HepG2 (cell line): ENCODE measurements around the gene ZC3H4. TPM values are rescaled to one million over a fixed set of nuclear protein-coding genes. Genes with fewer than 3 reads are reported as not detected.

Experiments used
- FOXM1 ChIP-seq: sonication (generic); formaldehyde crosslinking; IDR thresholded peaks from 2 replicates; pipeline ENCODE4 v1.5.0; 2020; ENCODE audit warnings: missing genetic modification reagents
- FOXP4 ChIP-seq: sonication (generic); formaldehyde crosslinking; IDR thresholded peaks from 2 replicates; pipeline ENCODE4 v1.4.0; 2020; ENCODE audit warnings: missing genetic modification reagents
- GABPA ChIP-seq, 2 experiments: IDR thresholded peaks; 2 replicates each; pipeline ENCODE4 v1.6.1; 2011 to 2016; ENCODE audit warnings: low read depth in 2 of 2, low read length in 1 of 2, missing biosample characterization in 1 of 2, missing genetic modification characterization in 1 of 2
- GATAD2A ChIP-seq: IDR thresholded peaks from 2 replicates; pipeline ENCODE4 v1.6.1; 2016
- HOXA7 ChIP-seq: sonication (generic); formaldehyde crosslinking; IDR thresholded peaks from 2 replicates; pipeline ENCODE4 v1.8.1; 2022; ENCODE audit warnings: mild to moderate bottlenecking, missing genetic modification reagents, moderate library complexity
- IKZF4 ChIP-seq: sonication (generic); formaldehyde crosslinking; IDR thresholded peaks from 2 replicates; pipeline ENCODE4 v1.5.1; 2020; ENCODE audit warnings: borderline replicate concordance, mild to moderate bottlenecking, low read depth, missing genetic modification reagents; ENCODE audit errors: not compliant biosample characterization
- IRF2 ChIP-seq: IDR thresholded peaks from 2 replicates; pipeline ENCODE4 v1.6.1; 2018; ENCODE audit warnings: missing genetic modification reagents, missing compliant biosample characterization
- MED1 ChIP-seq: sonication (generic); formaldehyde crosslinking; IDR thresholded peaks from 2 replicates; pipeline ENCODE4 v1.4.0; 2020; ENCODE audit warnings: missing genetic modification reagents
- NPAS2 ChIP-seq: sonication (generic); formaldehyde crosslinking; IDR thresholded peaks from 2 replicates; pipeline ENCODE4 v1.8.0; 2022; ENCODE audit warnings: mild to moderate bottlenecking, missing genetic modification reagents, borderline replicate concordance
- NR1H2 ChIP-seq: sonication (generic); formaldehyde crosslinking; IDR thresholded peaks from 2 replicates; pipeline ENCODE4 v1.8.1; 2022; ENCODE audit warnings: low read depth, missing genetic modification reagents, borderline replicate concordance
- NR3C1 ChIP-seq: sonication (generic); formaldehyde crosslinking; IDR thresholded peaks from 2 replicates; pipeline ENCODE4 v1.4.0; 2020; ENCODE audit warnings: missing genetic modification reagents
- PLRG1 ChIP-seq: fragments of 450-650 bp; conservative IDR thresholded peaks from 2 replicates; pipeline ENCODE4 v1.6.1; 2016
- POGZ ChIP-seq: sonication (generic); formaldehyde crosslinking; IDR thresholded peaks from 2 replicates; pipeline ENCODE4 v1.4.0; 2020; ENCODE audit warnings: mild to moderate bottlenecking, missing genetic modification reagents
- RAD21 ChIP-seq: fragments of 450-650 bp; formaldehyde crosslinking; IDR thresholded peaks from 2 replicates; pipeline ENCODE4 v1.5.0; 2020; ENCODE audit warnings: mild to moderate bottlenecking
- RFXAP ChIP-seq: sonication (generic); formaldehyde crosslinking; IDR thresholded peaks from 2 replicates; pipeline ENCODE4 v1.4.0; 2020; ENCODE audit warnings: missing genetic modification reagents, borderline replicate concordance
- SIX4 ChIP-seq: sonication (generic); formaldehyde crosslinking; IDR thresholded peaks from 2 replicates; pipeline ENCODE4 v1.4.0; 2020; ENCODE audit warnings: missing genetic modification reagents
- SNAI1 ChIP-seq: sonication (generic); formaldehyde crosslinking; IDR thresholded peaks from 2 replicates; pipeline ENCODE4 v1.5.0; 2020; ENCODE audit warnings: mild to moderate bottlenecking, missing genetic modification reagents, borderline replicate concordance
- SOX5 ChIP-seq: IDR thresholded peaks from 2 replicates; pipeline ENCODE4 v1.6.1; 2016; ENCODE audit warnings: borderline replicate concordance
- STAT5B ChIP-seq: sonication (generic); formaldehyde crosslinking; IDR thresholded peaks from 2 replicates; pipeline ENCODE4 v1.4.0; 2020; ENCODE audit warnings: missing genetic modification reagents
- TCF7L2 ChIP-seq: IDR thresholded peaks from 2 replicates; pipeline ENCODE4 v1.6.1; 2011; ENCODE audit warnings: mild to moderate bottlenecking, low read depth, low read length, moderate library complexity
- TEAD3 ChIP-seq: optimal IDR thresholded peaks from 2 replicates; pipeline ENCODE3; 2016; ENCODE audit warnings: borderline replicate concordance
- ZBTB34 ChIP-seq: sonication (generic); formaldehyde crosslinking; IDR thresholded peaks from 2 replicates; pipeline ENCODE4 v1.8.0; 2022; ENCODE audit warnings: mild to moderate bottlenecking, missing genetic modification reagents
- ZBTB38 ChIP-seq: sonication (generic); formaldehyde crosslinking; IDR thresholded peaks from 2 replicates; pipeline ENCODE4 v1.5.1; 2020; ENCODE audit warnings: mild to moderate bottlenecking, missing genetic modification reagents
- ZFP62 ChIP-seq: sonication (generic); formaldehyde crosslinking; IDR thresholded peaks from 2 replicates; pipeline ENCODE4 v1.4.0; 2020; ENCODE audit warnings: missing genetic modification reagents
- ZFP90 ChIP-seq: sonication (generic); formaldehyde crosslinking; IDR thresholded peaks from 2 replicates; pipeline ENCODE4 v1.8.0; 2022; ENCODE audit warnings: missing genetic modification reagents, mild to moderate bottlenecking, inconsistent platforms, borderline replicate concordance
- ZNF432 ChIP-seq: sonication (generic); formaldehyde crosslinking; IDR thresholded peaks from 2 replicates; pipeline ENCODE4 v1.5.0; 2020; ENCODE audit warnings: missing genetic modification reagents, mild to moderate bottlenecking, borderline replicate concordance
- ZNF441 ChIP-seq: sonication (generic); formaldehyde crosslinking; IDR thresholded peaks from 2 replicates; pipeline ENCODE4 v1.7.0; 2021; ENCODE audit warnings: missing genetic modification reagents, borderline replicate concordance
- ZNF510 ChIP-seq: sonication (generic); formaldehyde crosslinking; IDR thresholded peaks from 2 replicates; pipeline ENCODE4 v1.4.0; 2020; ENCODE audit warnings: low read depth, mild to moderate bottlenecking, missing genetic modification reagents
- ZNF703 ChIP-seq: sonication (generic); formaldehyde crosslinking; IDR thresholded peaks from 2 replicates; pipeline ENCODE4 v1.5.1; 2020; ENCODE audit warnings: missing genetic modification reagents, mild to moderate bottlenecking, moderate library complexity, borderline replicate concordance
- ZNF747 ChIP-seq: sonication (generic); formaldehyde crosslinking; IDR thresholded peaks from 2 replicates; pipeline ENCODE4 v1.8.1; 2023; ENCODE audit warnings: missing genetic modification reagents, mild to moderate bottlenecking, borderline replicate concordance
- polyA plus RNA-seq, 8 experiments: library from polyadenylated mRNA; depleted of rRNA in 3 of 8; stranded (reverse) in 7 of 8; unstranded in 1 of 8; fragments of >200 nt; fragmentation: Illumina TruSeq in 4 of 8; extraction: Trizol in 4 of 8; gene quantifications; 2 replicates each; pipeline versions ENCODE4 v1.2.1 to v1.2.3, GENCODE V29; 2011 to 2016; ENCODE audit warnings: low read depth in 4 of 8, missing spikeins in 1 of 8, mixed read lengths in 1 of 8; ENCODE audit not compliant: insufficient read depth in 1 of 8
- total RNA-seq, 5 experiments: library from RNA; depleted of rRNA; stranded (reverse); fragments of >200 nt; fragmentation: Illumina TruSeq; extraction: Trizol; gene quantifications; 2 replicates each; pipeline ENCODE4 v1.2.3, GENCODE V29; 2016; ENCODE audit warnings: low read depth in 1 of 5

ZC3H4 gene
- total and polyA plus RNA-seq, 2 of the 13 experiments (the other 11 are each of a cell fraction or from before 2014, with no cell fraction given): 1.8 to 10.7 TPM

- TF ChIP-seq ZNF441 (peak; percentile 83), STAT5B (no peak), ZNF432 (CRISPR knock-in tag) (no peak), ZNF747 (peak; percentile 74; the same call in 1 of the 2 replicates), HOXA7 (CRISPR knock-in tag) (no peak), SIX4 (CRISPR knock-in tag) (peak; percentile 93), ZFP90 (CRISPR knock-in tag) (no peak), ZNF703 (no peak; the same call in 1 of the 2 replicates), ZNF510 (CRISPR knock-in tag) (no peak), ZBTB38 (CRISPR knock-in tag) (peak; percentile 55; the same call in 1 of the 2 replicates), POGZ (CRISPR knock-in tag) (peak; percentile 47), ZBTB34 (peak; percentile 87; the same call in 1 of the 2 replicates), RFXAP (CRISPR knock-in tag) (no peak), TEAD3 (CRISPR knock-in tag) (peak; percentile 92), IRF2 (CRISPR knock-in tag) (peak; percentile 93), PLRG1 (no peak), NR3C1 (no peak), GATAD2A (CRISPR knock-in tag) (peak; percentile 95), SOX5 (CRISPR knock-in tag) (peak; percentile 90; the same call in 1 of the 2 replicates), SNAI1 (CRISPR knock-in tag) (0 out of 2 replicates have a peak, but pooled peaks have one; percentile 43), GABPA (IDR thresholded peaks at IDR 0.05; ENCODE audit: low read depth, low read length) (no peak), GABPA (CRISPR knock-in tag; IDR thresholded peaks at IDR 0.05; ENCODE audit: low read depth) (no peak), ZFP62 (CRISPR knock-in tag) (peak; percentile 53; the same call in 1 of the 2 replicates), TCF7L2 (no peak), IKZF4 (peak; percentile 15), NPAS2 (no peak), NR1H2 (peak; percentile 36; the same call in 1 of the 2 replicates), FOXM1 (no peak), MED1 (peak; percentile 92), RAD21 (peak; percentile 49), FOXP4 (CRISPR knock-in tag) (peak; percentile 94)
Observed at GRCh38 chr19:47096100-47096704, 17.4 kb downstream of the ZC3H4 start (continued).
